ENCODE results near the gene STIMATE.

STIMATE gene

GRCh38 chr3:52805270-52806039 is 91.9 kb downstream of the STIMATE start:
- no peaks in the 10 kb centered on the region for H4K20me1 ChIP-seq (ENCODE audit: control insufficient read depth, insufficient read depth, low read depth, low read length)
- H3K36me3 ChIP-seq (ENCODE audit: control insufficient read depth, low read length) = no peaks in the 10 kb centered on the region
- no peaks in the 10 kb centered on the region for H3F3A ChIP-seq (ENCODE audit: control insufficient read depth, insufficient read depth)
- H3K4me1 ChIP-seq (ENCODE audit: control insufficient read depth, low read length) = no peaks in the 10 kb centered on the region
- no peaks in the 10 kb centered on the region for H3K79me2 ChIP-seq (ENCODE audit: control insufficient read depth, low read length)
- H3K27ac ChIP-seq (ENCODE audit: low read depth, low read length) = no peak overlapping the region
- no peaks in the 10 kb centered on the region for H3K9me3 ChIP-seq (ENCODE audit: control insufficient read depth, insufficient read depth, low read length)
- no peak overlapping the region for H3K4me3 ChIP-seq (ENCODE audit: low read length)
- H3K27me3 ChIP-seq (ENCODE audit: control insufficient read depth, low read length) = no peaks in the 10 kb centered on the region; the same call in 1 of the 2 replicates
- H3K9me2 ChIP-seq (replicated peaks; ENCODE audit: control insufficient read depth, low read length) = no peaks in the 10 kb centered on the region
- TF ChIP-seq EZH2phosphoT487 (IDR thresholded peaks at IDR 0.05; ENCODE audit: borderline replicate concordance, low read length) (no peak), CTCF (IDR thresholded peaks at IDR 0.05; ENCODE audit: low read depth, low read length, poor library complexity, severe bottlenecking) (no peak)
- no peak overlapping the region for H3K4me2 ChIP-seq (ENCODE audit: low read length)

GRCh38 chr3:52801839-52802238 is 95.5 kb downstream of the STIMATE start:
- Histone ChIP-seq H3K27me3 (ENCODE audit: control insufficient read depth, low read length) (no peaks in the 10 kb centered on the region), H3K4me3 (ENCODE audit: low read length) (no peak overlapping the region), H3K4me2 (ENCODE audit: low read length) (no peak overlapping the region), H3K36me3 (ENCODE audit: control insufficient read depth, low read length) (no peaks in the 10 kb centered on the region), H3K9me2 (replicated peaks; ENCODE audit: control insufficient read depth, low read length) (no peaks in the 10 kb centered on the region), H3K9me3 (ENCODE audit: control insufficient read depth, insufficient read depth, low read length) (no peaks in the 10 kb centered on the region), H4K20me1 (ENCODE audit: control insufficient read depth, insufficient read depth, low read depth, low read length) (no peaks in the 10 kb centered on the region), H3K79me2 (ENCODE audit: control insufficient read depth, low read length) (no peaks in the 10 kb centered on the region), H3K4me1 (ENCODE audit: control insufficient read depth, low read length) (no peaks in the 10 kb centered on the region), H3F3A (ENCODE audit: control insufficient read depth, insufficient read depth) (no peaks in the 10 kb centered on the region), H3K27ac (ENCODE audit: low read depth, low read length) (no peak overlapping the region)
- TF ChIP-seq CTCF (IDR thresholded peaks at IDR 0.05; ENCODE audit: low read depth, low read length, poor library complexity, severe bottlenecking) (no peak), EZH2phosphoT487 (IDR thresholded peaks at IDR 0.05; ENCODE audit: borderline replicate concordance, low read length) (no peak)

GRCh38 chr3:52800079-52800478 is 97.3 kb downstream of the STIMATE start:
- Histone ChIP-seq H3K9me2 (replicated peaks; ENCODE audit: control insufficient read depth, low read length) (no peaks in the 10 kb centered on the region), H3K27ac (ENCODE audit: low read depth, low read length) (no peak overlapping the region), H3F3A (ENCODE audit: control insufficient read depth, insufficient read depth) (no peaks in the 10 kb centered on the region), H3K9me3 (ENCODE audit: control insufficient read depth, insufficient read depth, low read length) (no peaks in the 10 kb centered on the region), H3K4me2 (ENCODE audit: low read length) (no peak overlapping the region), H3K36me3 (ENCODE audit: control insufficient read depth, low read length) (no peaks in the 10 kb centered on the region), H3K79me2 (ENCODE audit: control insufficient read depth, low read length) (no peaks in the 10 kb centered on the region), H3K4me1 (ENCODE audit: control insufficient read depth, low read length) (no peaks in the 10 kb centered on the region), H3K4me3 (ENCODE audit: low read length) (no peak overlapping the region), H3K27me3 (ENCODE audit: control insufficient read depth, low read length) (no peaks in the 10 kb centered on the region), H4K20me1 (ENCODE audit: control insufficient read depth, insufficient read depth, low read depth, low read length) (no peaks in the 10 kb centered on the region)
- TF ChIP-seq EZH2phosphoT487 (IDR thresholded peaks at IDR 0.05; ENCODE audit: borderline replicate concordance, low read length) (no peak), CTCF (IDR thresholded peaks at IDR 0.05; ENCODE audit: low read depth, low read length, poor library complexity, severe bottlenecking) (no peak)
